ENCODE measurements around the gene TEX26.

- no peak for TF ChIP-seq POLR2A (IDR thresholded peaks at IDR 0.05; ENCODE audit: low read depth)
- TF ChIP-seq CTCF (IDR thresholded peaks at IDR 0.05): no peak
- no peak for TF ChIP-seq POLR2AphosphoS5 (IDR thresholded peaks at IDR 0.05)
Observed at GRCh38 chr13:30983431-30983830, 51.0 kb downstream of the TEX26 start.

Data from esophagus muscularis mucosa (tissue), 3 donors.